H1 (cell line): ENCODE measurements around the gene OGFR. TPM values are rescaled to one million over a fixed set of nuclear protein-coding genes. Genes with fewer than 3 reads are reported as not detected.

Experiments used
- BACH1 ChIP-seq: IDR thresholded peaks from 2 replicates; pipeline ENCODE4 v1.6.1; 2012; ENCODE audit warnings: low read length, improper control_type of control experiment
- BCL11A ChIP-seq, 2 experiments: IDR thresholded peaks; one replicate each; pipeline ENCODE4 v1.6.1; 2011; ENCODE audit warnings: low read depth in 2 of 2, low read length in 2 of 2, mild to moderate bottlenecking in 2 of 2
- CBX5 ChIP-seq: fragments of 300-800, 300-1000 bp; sonication (generic); IDR thresholded peaks from 2 replicates; pipeline ENCODE4 v1.7.1; 2016; ENCODE audit warnings: antibody characterized with exemption, low read length, low read depth
- CEBPB ChIP-seq: IDR thresholded peaks from 2 replicates; pipeline ENCODE4 v1.6.1; 2012; ENCODE audit warnings: low read depth, low read length
- EGR1 ChIP-seq: IDR thresholded peaks from 2 replicates; pipeline ENCODE4 v1.6.1; 2011; ENCODE audit warnings: low read depth, low read length, borderline replicate concordance
- JUN ChIP-seq: IDR thresholded peaks from 2 replicates; pipeline ENCODE4 v1.6.1; 2011; ENCODE audit warnings: low read depth, mild to moderate bottlenecking, improper control_type of control experiment, low read length
- JUND ChIP-seq: IDR thresholded peaks from 2 replicates; pipeline ENCODE4 v1.6.1; 2011; ENCODE audit warnings: mild to moderate bottlenecking, improper control_type of control experiment, low read length
- KDM4A ChIP-seq: IDR thresholded peaks from one replicate; pipeline ENCODE4 v1.7.1; 2012; ENCODE audit warnings: low read depth, mild to moderate bottlenecking, moderate library complexity, low read length, inconsistent platforms; ENCODE audit not compliant: severe bottlenecking
- KDM5A ChIP-seq: fragments of 200-600 bp; IDR thresholded peaks from 2 replicates; pipeline ENCODE4 v1.7.1; 2012; ENCODE audit warnings: mild to moderate bottlenecking, low read length, inconsistent platforms, mixed read lengths
- MAFK ChIP-seq: IDR thresholded peaks from 2 replicates; pipeline ENCODE4 v1.6.1; 2012; ENCODE audit warnings: low read depth, mild to moderate bottlenecking, improper control_type of control experiment, low read length
- NANOG ChIP-seq: IDR thresholded peaks from 2 replicates; pipeline ENCODE4 v1.6.1; 2011; ENCODE audit warnings: low read length, low read depth, mild to moderate bottlenecking, inconsistent platforms; ENCODE audit not compliant: insufficient read depth, poor library complexity, severe bottlenecking
- PHF8 ChIP-seq: fragments of 200-600 bp; sonication (generic); conservative IDR thresholded peaks from 2 replicates; pipeline ENCODE4 v1.7.1; 2012; ENCODE audit warnings: low read depth, mild to moderate bottlenecking, inconsistent platforms, low read length, moderate library complexity
- POU5F1 ChIP-seq: IDR thresholded peaks from 2 replicates; pipeline ENCODE4 v1.6.1; 2011; ENCODE audit warnings: low read depth, mild to moderate bottlenecking, low read length, moderate library complexity
- RBBP5 ChIP-seq: IDR thresholded peaks from 2 replicates; pipeline ENCODE4 v1.7.1; 2012; ENCODE audit warnings: low read depth, mild to moderate bottlenecking, inconsistent platforms, low read length, moderate library complexity, borderline replicate concordance
- RFX5 ChIP-seq: IDR thresholded peaks from 2 replicates; pipeline ENCODE4 v1.6.1; 2011; ENCODE audit warnings: low read depth, low read length, improper control_type of control experiment, borderline replicate concordance
- RNF2 ChIP-seq: fragments of 200-900, 300-1000 bp; sonication (generic); IDR thresholded peaks from 2 replicates; pipeline ENCODE4 v1.7.1; 2016; ENCODE audit warnings: borderline replicate concordance, low read depth, mild to moderate bottlenecking, antibody characterized with exemption, low read length; ENCODE audit not compliant: poor library complexity, severe bottlenecking; ENCODE audit errors: missing control alignments
- RXRA ChIP-seq: IDR thresholded peaks from 2 replicates; pipeline ENCODE4 v1.6.1; 2011; ENCODE audit warnings: low read depth, mild to moderate bottlenecking, low read length, moderate library complexity; ENCODE audit not compliant: insufficient read depth
- SIRT6 ChIP-seq: IDR thresholded peaks from one replicate; pipeline ENCODE4 v1.7.1; 2012; ENCODE audit warnings: low read length, inconsistent platforms
- SRF ChIP-seq: IDR thresholded peaks from 2 replicates; pipeline ENCODE4 v1.6.1; 2011; ENCODE audit warnings: mild to moderate bottlenecking, low read depth, low read length, moderate library complexity
- SUZ12 ChIP-seq: fragments of 200-600 bp; sonication (generic); IDR thresholded peaks from 2 replicates; pipeline ENCODE4 v1.6.1; 2012; ENCODE audit warnings: mild to moderate bottlenecking, inconsistent platforms, low read length, moderate library complexity, mixed read lengths
- TBP ChIP-seq: IDR thresholded peaks from 2 replicates; pipeline ENCODE4 v1.6.1; 2011; ENCODE audit warnings: low read depth, low read length, improper control_type of control experiment
- polyA plus RNA-seq, 7 experiments: library from polyadenylated mRNA; depleted of rRNA in 3 of 7; stranded (reverse) in 5 of 7; unstranded in 2 of 7; fragments of >200 nt in 5 of 7; fragments of 200-250 nt in 2 of 7; gene quantifications; 1 replicate in 5 of 7; 2 replicates in 1 of 7; 4 replicates in 1 of 7; pipeline versions ENCODE4 v1.2.1 to v1.2.3, GENCODE V29; 2011 to 2013; ENCODE audit warnings: missing spikeins in 2 of 7, mixed read lengths in 2 of 7
- total RNA-seq: library from RNA; stranded (reverse); fragmentation: NEBNext Ultra II Directional; extraction: Animal tissue kit (Norgen Biotek cat#: 25700); gene quantifications from 2 replicates; pipeline ENCODE4 v1.2.1, GENCODE V29; 2021
- TF ChIP-seq, protein P1 (sequence below), 3 experiments: IDR thresholded peaks; 1 replicate in 2 of 3; 2 replicates in 1 of 3; pipeline versions ENCODE4 v1.5.1 to v1.6.1; 2011; ENCODE audit warnings: low read length in 3 of 3, mild to moderate bottlenecking in 3 of 3, inconsistent platforms in 2 of 3, low read depth in 1 of 3, moderate library complexity in 1 of 3; ENCODE audit not compliant: insufficient read depth in 1 of 3; ENCODE audit errors: control extremely low read depth in 1 of 3

Gene OGFR
- total and polyA plus RNA-seq, 2 of the 8 experiments (the other 6 are each of a cell fraction or from before 2014, with no cell fraction given) = 13.9 to 25.1 TPM

DNA sequence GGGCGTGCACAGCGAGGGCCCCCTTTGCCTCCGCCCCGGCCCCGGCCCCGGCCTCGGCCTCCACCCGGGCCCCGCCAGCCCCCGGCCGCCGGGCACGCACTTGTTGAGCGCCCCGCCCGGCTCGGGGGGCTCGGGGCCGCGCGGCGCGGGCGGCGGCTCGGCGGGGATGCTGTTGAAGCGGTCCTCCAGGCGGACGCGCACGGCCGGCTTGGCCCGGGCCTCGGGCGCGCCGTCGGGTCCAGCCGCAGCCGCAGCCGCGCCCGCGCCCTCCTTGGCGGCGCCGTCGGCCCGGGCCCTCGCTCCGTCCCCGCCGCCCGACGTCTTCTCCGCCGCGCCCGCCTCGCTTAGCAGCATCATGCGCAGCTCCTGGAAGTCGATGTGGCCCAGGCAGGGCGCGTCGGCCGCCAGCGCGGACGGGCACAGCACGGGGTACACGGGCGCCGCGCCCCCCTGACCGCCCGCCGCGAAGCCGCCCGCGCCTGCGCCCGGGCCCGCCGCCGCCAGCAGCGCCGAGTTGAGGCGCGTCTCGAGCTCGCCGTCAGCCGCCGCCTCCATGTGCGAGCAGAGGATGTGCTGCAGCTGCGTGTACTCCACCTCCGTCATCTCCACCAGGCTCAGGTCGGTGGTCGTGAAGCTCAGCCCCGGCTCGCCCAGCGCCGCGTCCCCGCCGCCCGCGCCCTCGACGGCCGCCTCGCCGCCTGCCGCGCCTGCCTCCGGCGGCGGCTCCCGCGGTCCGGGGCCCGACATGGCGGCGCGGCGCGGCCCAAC, 56.5 kb downstream of the OGFR start (continued):
- TF ChIP-seq KDM4A (peak; percentile 34), SUZ12 (no peak), BACH1 (no peak), BCL11A (IDR thresholded peaks at IDR 0.05; ENCODE audit: low read depth in 2 of 2, low read length in 2 of 2) (no peak), JUN (no peak), SIRT6 (no peak), RNF2 (no peak), RFX5 (no peak), TBP (no peak), CBX5 (no peak), CEBPB (no peak), RXRA (no peak), JUND (no peak), SRF (no peak), RBBP5 (no peak), POU5F1 (no peak), PHF8 (peak; percentile 42; the same call in 1 of the 2 replicates), NANOG (no peak), KDM5A (no peak), EGR1 (no peak), MAFK (no peak)
- TF ChIP-seq, protein P1, sequence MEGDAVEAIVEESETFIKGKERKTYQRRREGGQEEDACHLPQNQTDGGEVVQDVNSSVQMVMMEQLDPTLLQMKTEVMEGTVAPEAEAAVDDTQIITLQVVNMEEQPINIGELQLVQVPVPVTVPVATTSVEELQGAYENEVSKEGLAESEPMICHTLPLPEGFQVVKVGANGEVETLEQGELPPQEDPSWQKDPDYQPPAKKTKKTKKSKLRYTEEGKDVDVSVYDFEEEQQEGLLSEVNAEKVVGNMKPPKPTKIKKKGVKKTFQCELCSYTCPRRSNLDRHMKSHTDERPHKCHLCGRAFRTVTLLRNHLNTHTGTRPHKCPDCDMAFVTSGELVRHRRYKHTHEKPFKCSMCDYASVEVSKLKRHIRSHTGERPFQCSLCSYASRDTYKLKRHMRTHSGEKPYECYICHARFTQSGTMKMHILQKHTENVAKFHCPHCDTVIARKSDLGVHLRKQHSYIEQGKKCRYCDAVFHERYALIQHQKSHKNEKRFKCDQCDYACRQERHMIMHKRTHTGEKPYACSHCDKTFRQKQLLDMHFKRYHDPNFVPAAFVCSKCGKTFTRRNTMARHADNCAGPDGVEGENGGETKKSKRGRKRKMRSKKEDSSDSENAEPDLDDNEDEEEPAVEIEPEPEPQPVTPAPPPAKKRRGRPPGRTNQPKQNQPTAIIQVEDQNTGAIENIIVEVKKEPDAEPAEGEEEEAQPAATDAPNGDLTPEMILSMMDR (IDR thresholded peaks at IDR 0.05; ENCODE audit: control extremely low read depth in 1 of 3, insufficient read depth in 1 of 3, low read depth in 1 of 3, low read length in 3 of 3) = no peak
